ENCODE data around the gene CLPTM1. TPM values are rescaled to one million over a fixed set of nuclear protein-coding genes. Genes with fewer than 3 reads are reported as not detected.

CLPTM1 gene
- total RNA-seq, 4 donors from 2014 or later: 41.7 to 76.3 (median 43.2) TPM

DNA sequence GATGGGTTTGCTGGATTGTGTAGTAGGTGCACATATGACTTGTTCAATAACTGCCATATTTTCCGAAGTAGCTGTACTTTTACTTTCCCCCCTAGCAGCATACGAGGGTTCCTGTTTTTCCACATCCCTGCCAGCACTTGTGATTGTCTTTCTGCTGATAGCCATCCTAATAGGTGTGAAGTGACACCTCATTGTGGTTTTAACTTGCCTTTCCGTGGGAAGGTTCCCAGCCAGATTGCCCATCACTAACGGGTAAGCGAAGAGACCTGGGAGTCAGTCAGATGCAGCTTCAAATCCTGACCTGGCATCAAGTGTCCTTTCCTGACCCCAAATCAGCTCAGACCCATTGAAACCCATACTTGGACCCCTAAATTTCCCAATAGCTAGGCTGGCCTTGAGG, 4.5 kb downstream of the CLPTM1 start:
- 55 to 77% methylated on average over 3 to 4 of the region's 5 CpGs for WGBS, 2 donors (ENCODE audit: low coverage in 1 of 2)
- Histone ChIP-seq H3K27ac (no peak overlapping the region), H3K4me3 (no peak overlapping the region), H3K36me3 (peaks cover 0 to 46% of the 10 kb centered on the region in 2 donors), H3K4me1 (peaks cover 7 to 51% (median 19%) of the 10 kb centered on the region in 3 donors), H3K27me3 (no peaks in the 10 kb centered on the region), H3K9me3 (no peaks in the 10 kb centered on the region)
- no peak for TF ChIP-seq CTCF (IDR thresholded peaks at IDR 0.05)
- no peak for TF ChIP-seq POLR2A (IDR thresholded peaks at IDR 0.05)
- ATAC-seq: no peak

DNA sequence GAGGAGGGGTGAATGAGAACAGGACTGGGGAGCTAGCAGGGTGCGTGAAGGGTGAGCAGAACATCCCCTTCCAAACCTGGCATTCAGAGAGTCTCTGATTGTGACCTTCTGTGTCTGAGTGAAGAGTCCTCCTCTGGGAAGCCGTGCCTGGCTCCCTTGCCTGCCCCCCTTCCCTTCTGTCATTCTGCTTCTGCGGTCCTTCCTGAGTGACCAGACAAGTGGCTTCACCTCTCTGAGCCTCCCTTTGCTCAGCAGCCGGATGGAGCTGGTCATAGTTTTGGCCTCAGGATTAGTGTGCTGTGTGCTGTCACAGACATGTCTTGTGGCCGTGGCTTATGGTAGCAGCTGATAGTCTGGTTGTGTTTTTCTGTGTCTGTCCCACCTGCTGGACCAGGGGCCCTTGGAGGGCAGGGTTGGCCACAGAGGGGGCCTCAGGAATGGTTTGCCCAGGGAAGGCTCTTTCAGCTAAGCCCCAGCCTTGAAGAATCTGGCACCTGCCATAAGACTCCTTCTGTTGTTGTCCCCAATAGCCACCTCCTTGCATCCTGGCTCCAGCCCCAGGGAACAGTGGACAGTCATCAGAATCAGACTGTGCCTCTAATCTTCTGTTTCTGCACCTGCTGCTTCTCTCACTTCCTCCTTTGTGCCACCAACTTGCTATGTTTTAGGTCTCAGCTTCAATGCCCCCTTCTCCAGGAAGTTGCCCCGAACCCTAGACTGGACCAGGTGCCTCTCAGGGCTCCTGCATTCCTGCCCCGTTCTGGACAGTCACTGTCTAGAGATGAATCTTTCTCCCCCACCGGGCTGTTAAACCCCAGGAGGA, 5.9 kb downstream of the CLPTM1 start:
- Histone ChIP-seq H3K9me3 (no peaks in the 10 kb centered on the region), H3K27me3 (no peaks in the 10 kb centered on the region), H3K4me1 (peaks cover 5 to 45% (median 17%) of the 10 kb centered on the region in 3 donors), H3K36me3 (peaks cover 0 to 60% of the 10 kb centered on the region in 2 donors), H3K4me3 (no peak overlapping the region), H3K27ac (no peak overlapping the region)
- no peak for ATAC-seq
- no peak for TF ChIP-seq POLR2A (IDR thresholded peaks at IDR 0.05)
- TF ChIP-seq CTCF (IDR thresholded peaks at IDR 0.05): no peak
- TF ChIP-seq POLR2AphosphoS5 (IDR thresholded peaks at IDR 0.05): no peak
- no peak for TF ChIP-seq EP300 (IDR thresholded peaks at IDR 0.05)
- 58 to 80% methylated on average over 3 to 5 of the region's 8 CpGs for WGBS, 2 donors (ENCODE audit: low coverage in 1 of 2)

GRCh38 chr19:44961821-44962220, 6.6 kb downstream of the CLPTM1 start:
- Histone ChIP-seq H3K4me3 (no peak overlapping the region), H3K4me1 (peaks cover 0 to 38% (median 10%) of the 10 kb centered on the region in 3 donors), H3K9me3 (no peaks in the 10 kb centered on the region), H3K27ac (no peak overlapping the region), H3K27me3 (no peaks in the 10 kb centered on the region), H3K36me3 (peaks cover 0 to 67% of the 10 kb centered on the region in 2 donors)
- WGBS, 2 donors (ENCODE audit: low coverage in 1 of 2): 87 to 94% methylated on average over 4 to 6 of the region's 8 CpGs
- TF ChIP-seq POLR2AphosphoS5 (IDR thresholded peaks at IDR 0.05) (no peak), POLR2A (IDR thresholded peaks at IDR 0.05) (no peak), CTCF (IDR thresholded peaks at IDR 0.05) (no peak), EP300 (IDR thresholded peaks at IDR 0.05) (no peak)
- no peak for ATAC-seq

DNA sequence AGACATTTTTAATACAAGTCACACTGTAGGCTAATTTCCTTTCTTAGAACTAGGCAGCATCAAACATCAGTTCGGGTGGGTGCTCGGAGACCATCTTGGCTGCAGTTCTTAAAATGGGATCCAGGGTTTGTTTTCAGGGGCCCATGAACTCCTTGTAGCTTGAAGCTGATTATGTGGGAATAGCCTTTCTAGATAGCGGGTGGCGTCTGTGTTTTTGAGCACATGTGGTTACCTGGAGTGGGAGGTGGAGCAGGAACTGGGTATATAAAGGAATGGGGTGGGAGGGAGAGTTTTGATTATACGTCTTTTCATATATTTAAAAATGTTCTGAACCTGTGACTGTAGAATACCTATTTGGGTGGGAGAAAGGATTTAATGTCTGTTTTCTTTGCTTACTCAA, 12.9 kb downstream of the CLPTM1 start:
- no peak for TF ChIP-seq POLR2AphosphoS5 (IDR thresholded peaks at IDR 0.05)
- TF ChIP-seq CTCF (IDR thresholded peaks at IDR 0.05): no peak
- no peak for TF ChIP-seq POLR2A (IDR thresholded peaks at IDR 0.05)
- no peak for TF ChIP-seq EP300 (IDR thresholded peaks at IDR 0.05)
- 79 to 81% methylated on average over 5 of the region's 5 CpGs for WGBS, 2 donors (ENCODE audit: low coverage in 1 of 2)
- Histone ChIP-seq H3K36me3 (peaks cover 0 to 96% of the 10 kb centered on the region in 2 donors), H3K4me1 (no peaks in the 10 kb centered on the region), H3K4me3 (no peak overlapping the region), H3K27me3 (no peaks in the 10 kb centered on the region), H3K27ac (no peak overlapping the region), H3K9me3 (no peaks in the 10 kb centered on the region)
- ATAC-seq: no peak

DNA sequence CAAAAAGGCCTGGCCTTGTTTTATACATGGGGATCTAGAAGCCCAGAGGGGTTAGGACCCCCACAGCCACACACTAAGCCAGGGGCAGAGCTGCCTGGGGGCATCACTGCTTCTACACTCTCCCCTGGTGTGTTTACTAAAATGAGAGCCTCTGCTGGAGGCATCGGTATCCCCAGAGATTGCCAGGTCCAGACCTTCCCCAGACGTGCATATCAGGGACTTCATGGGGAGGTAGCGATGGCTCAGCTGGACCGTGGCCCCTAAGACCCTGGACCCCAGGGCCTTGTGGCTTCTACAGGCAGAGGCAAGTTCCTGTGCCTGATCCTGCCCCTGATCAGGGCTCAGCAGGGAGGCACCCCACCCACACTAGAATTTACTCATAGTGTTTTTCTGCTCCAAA, 13.5 kb downstream of the CLPTM1 start:
- H3K4me3 ChIP-seq: no peak overlapping the region
- no peak overlapping the region for H3K27ac ChIP-seq
- no peak for TF ChIP-seq POLR2AphosphoS5 (IDR thresholded peaks at IDR 0.05)
- no peak for TF ChIP-seq CTCF (IDR thresholded peaks at IDR 0.05)
- TF ChIP-seq POLR2A (IDR thresholded peaks at IDR 0.05): no peak
- no peak for TF ChIP-seq EP300 (IDR thresholded peaks at IDR 0.05)
- no peaks in the 10 kb centered on the region for H3K27me3 ChIP-seq
- no peaks in the 10 kb centered on the region for H3K4me1 ChIP-seq
- H3K9me3 ChIP-seq: no peaks in the 10 kb centered on the region
- peaks cover 0 to 96% of the 10 kb centered on the region in 2 donors for H3K36me3 ChIP-seq
- no peak for ATAC-seq
- WGBS, 2 donors (ENCODE audit: low coverage in 1 of 2): 100% methylated on average over 1 of the region's 4 CpGs; no CpG with 5 or more reads in 1 of the 2 donors
